GM12878 (cell line): ENCODE measurements around the gene ARHGAP9. TPM values are rescaled to one million over a fixed set of nuclear protein-coding genes. Genes with fewer than 3 reads are reported as not detected.

Experiments used
- microRNA counts: library from miRNA; unstranded; fragments of <30 nt; microRNA quantifications from one replicate; lab custom pipeline; 2016
- microRNA-seq: library from miRNA; unstranded; fragments of <30 nt; microRNA quantifications from one replicate; pipeline ENCODE4, GENCODE V29; 2018
- polyA plus RNA-seq, 11 experiments: library from polyadenylated mRNA; depleted of rRNA in 4 of 11; unstranded in 6 of 11; stranded (reverse) in 5 of 11; fragments of >200 nt; fragmentation: Nextera tagmentation in 4 of 11; fragmentation: Illumina TruSeq in 1 of 11; extraction: Ambion mirVana in 4 of 11; extraction: Trizol in 1 of 11; gene quantifications; 1 replicate in 1 of 11; 2 replicates in 10 of 11; pipeline versions ENCODE4 v1.2.1 to v1.2.3, GENCODE V29; 2011 to 2016; ENCODE audit warnings: inconsistent platforms in 2 of 11, missing spikeins in 2 of 11, low read depth in 1 of 11
- small RNA-seq: library from RNA; depleted of rRNA; stranded (forward); fragments of <200 nt; gene quantifications from one replicate; pipeline ENCODE3, GENCODE V24; 2014
- total RNA-seq, 4 experiments: library from RNA; depleted of rRNA in 3 of 4; stranded (reverse); fragments of >200 nt in 3 of 4; fragmentation: Illumina TruSeq in 1 of 4; extraction: Trizol in 1 of 4; gene quantifications; 2 replicates each; pipeline versions ENCODE4 v1.2.1 to v1.2.3, GENCODE V29; 2013 to 2021

Gene ARHGAP9
- total and polyA plus RNA-seq, 10 of the 15 experiments (the other 5 are each of a cell fraction or from before 2014, with no cell fraction given): 19.5 to 102 (median 76.8) TPM

MicroRNA genes within 50 kb of the gene (microRNA counts, 767-probe panel; counts per million panel counts)
- 2,009 counts per million, percentile 75 among the panel's probes with 10 or more counts for microRNA hsa-miR-616-3p (lab: Ali Mortazavi, UCI)

Small RNA genes lying within 50 kb of the gene (microRNA-seq; reads per million reads assigned to microRNA genes)
- gene MIR616 (1.9 reads per million, percentile 3 among the genes with 10 or more reads in this experiment), gene MIR6758 (not detected)

Small RNA genes lying within 50 kb of the gene (small RNA-seq; reads per million reads assigned to genes)
- gene MIR616: 0.16 reads per million

Other genes with a start within 250 kb of the ARHGAP9 start
Only the 7 nearest of the 15 such genes appear.
- 11.7 TPM in 2 replicates for gene R3HDM2, start 48.8 kb downstream of the ARHGAP9 start, total RNA-seq (2014; rRNA removed)
- 10.8 and 12.0 TPM in 2 replicates for gene R3HDM2, start 48.8 kb downstream of the ARHGAP9 start, total RNA-seq (2014; rRNA removed; fragmentation: Illumina TruSeq; extraction: Trizol)
- 24.9 and 26.1 TPM in 2 replicates for gene R3HDM2, start 48.8 kb downstream of the ARHGAP9 start, total RNA-seq (2021)
- gene R3HDM2, start 48.8 kb downstream of the ARHGAP9 start, polyA plus RNA-seq (2011; rRNA removed): 12.4 and 13.9 TPM in 2 replicates
- 17.2 and 23.0 TPM in 2 replicates for gene R3HDM2, start 48.8 kb downstream of the ARHGAP9 start, polyA plus RNA-seq (2014; fragmentation: Illumina TruSeq; extraction: Trizol)
- gene R3HDM2, start 48.8 kb downstream of the ARHGAP9 start, polyA plus RNA-seq (2014; fragmentation: Nextera tagmentation; extraction: Ambion mirVana): 1 to 10 TPM; 4.6 to 6.2 TPM
- 13.9 and 15.3 TPM in 2 replicates for gene R3HDM2, start 48.8 kb downstream of the ARHGAP9 start, polyA plus RNA-seq (2014; rRNA removed)
- gene R3HDM2, start 48.8 kb downstream of the ARHGAP9 start, polyA plus RNA-seq (2016; fragmentation: Nextera tagmentation; extraction: Ambion mirVana): 1 to 10 TPM; 7.8 to 8.9 TPM
- gene INHBC, start 45.1 kb downstream of the ARHGAP9 start, total RNA-seq (2014; rRNA removed): not detected in 2 replicates
- not detected in 2 replicates for gene INHBC, start 45.1 kb downstream of the ARHGAP9 start, total RNA-seq (2014; rRNA removed; fragmentation: Illumina TruSeq; extraction: Trizol)
- gene INHBC, start 45.1 kb downstream of the ARHGAP9 start, total RNA-seq (2021): 0.13 and 0.16 TPM in 2 replicates
- 0.10 TPM in 2 replicates for gene INHBC, start 45.1 kb downstream of the ARHGAP9 start, polyA plus RNA-seq (2011; rRNA removed)
- 0.14 and 0.22 TPM in 2 replicates for gene INHBC, start 45.1 kb downstream of the ARHGAP9 start, polyA plus RNA-seq (2014; fragmentation: Illumina TruSeq; extraction: Trizol)
- gene INHBC, start 45.1 kb downstream of the ARHGAP9 start, polyA plus RNA-seq (2014; fragmentation: Nextera tagmentation; extraction: Ambion mirVana): under 1 TPM in 1 of 2 experiments, not detected in 1; 0.04 TPM
- 0.14 and 0.22 TPM in 2 replicates for gene INHBC, start 45.1 kb downstream of the ARHGAP9 start, polyA plus RNA-seq (2014; rRNA removed)
- not detected for gene INHBC, start 45.1 kb downstream of the ARHGAP9 start, polyA plus RNA-seq (2016; fragmentation: Nextera tagmentation; extraction: Ambion mirVana)
- gene INHBE, start 24.6 kb downstream of the ARHGAP9 start, total RNA-seq (2014; rRNA removed): 0.51 and 1.5 TPM in 2 replicates
- gene INHBE, start 24.6 kb downstream of the ARHGAP9 start, total RNA-seq (2014; rRNA removed; fragmentation: Illumina TruSeq; extraction: Trizol): 0.36 and 0.78 TPM in 2 replicates
- 0.64 and 0.77 TPM in 2 replicates for gene INHBE, start 24.6 kb downstream of the ARHGAP9 start, total RNA-seq (2021)
- 2.2 and 2.5 TPM in 2 replicates for gene INHBE, start 24.6 kb downstream of the ARHGAP9 start, polyA plus RNA-seq (2011; rRNA removed)
- 0.38 and 0.70 TPM in 2 replicates for gene INHBE, start 24.6 kb downstream of the ARHGAP9 start, polyA plus RNA-seq (2014; fragmentation: Illumina TruSeq; extraction: Trizol)
- gene INHBE, start 24.6 kb downstream of the ARHGAP9 start, polyA plus RNA-seq (2014; fragmentation: Nextera tagmentation; extraction: Ambion mirVana): under 1 TPM; 0.13 to 0.18 TPM
- gene INHBE, start 24.6 kb downstream of the ARHGAP9 start, polyA plus RNA-seq (2014; rRNA removed): 0.58 and 1.9 TPM in 2 replicates
- under 1 TPM; 0.09 to 0.14 TPM for gene INHBE, start 24.6 kb downstream of the ARHGAP9 start, polyA plus RNA-seq (2016; fragmentation: Nextera tagmentation; extraction: Ambion mirVana)
- 0.71 and 1.0 TPM in 2 replicates for gene GLI1, start 20.1 kb downstream of the ARHGAP9 start, total RNA-seq (2014; rRNA removed)
- gene GLI1, start 20.1 kb downstream of the ARHGAP9 start, total RNA-seq (2014; rRNA removed; fragmentation: Illumina TruSeq; extraction: Trizol): 0.31 and 0.32 TPM in 2 replicates
- gene GLI1, start 20.1 kb downstream of the ARHGAP9 start, total RNA-seq (2021): 1.1 and 1.2 TPM in 2 replicates
- gene GLI1, start 20.1 kb downstream of the ARHGAP9 start, polyA plus RNA-seq (2011; rRNA removed): 0.97 and 1.2 TPM in 2 replicates
- 0.32 and 0.79 TPM in 2 replicates for gene GLI1, start 20.1 kb downstream of the ARHGAP9 start, polyA plus RNA-seq (2014; fragmentation: Illumina TruSeq; extraction: Trizol)
- under 1 TPM; 0.32 to 0.46 TPM for gene GLI1, start 20.1 kb downstream of the ARHGAP9 start, polyA plus RNA-seq (2014; fragmentation: Nextera tagmentation; extraction: Ambion mirVana)
- 0.53 and 1.4 TPM in 2 replicates for gene GLI1, start 20.1 kb downstream of the ARHGAP9 start, polyA plus RNA-seq (2014; rRNA removed)
- under 1 TPM; 0.27 to 0.82 TPM for gene GLI1, start 20.1 kb downstream of the ARHGAP9 start, polyA plus RNA-seq (2016; fragmentation: Nextera tagmentation; extraction: Ambion mirVana)
- 138 and 155 TPM in 2 replicates for gene MARS1, start 8.2 kb upstream of the ARHGAP9 start, total RNA-seq (2014; rRNA removed)
- gene MARS1, start 8.2 kb upstream of the ARHGAP9 start, total RNA-seq (2014; rRNA removed; fragmentation: Illumina TruSeq; extraction: Trizol): 132 and 151 TPM in 2 replicates
- 208 and 212 TPM in 2 replicates for gene MARS1, start 8.2 kb upstream of the ARHGAP9 start, total RNA-seq (2021)
- gene MARS1, start 8.2 kb upstream of the ARHGAP9 start, polyA plus RNA-seq (2011; rRNA removed): 61.9 and 108 TPM in 2 replicates
- 161 and 221 TPM in 2 replicates for gene MARS1, start 8.2 kb upstream of the ARHGAP9 start, polyA plus RNA-seq (2014; fragmentation: Illumina TruSeq; extraction: Trizol)
- gene MARS1, start 8.2 kb upstream of the ARHGAP9 start, polyA plus RNA-seq (2014; fragmentation: Nextera tagmentation; extraction: Ambion mirVana): 100 to 1,000 TPM in 1 of 2 experiments, 10 to 100 TPM in 1; 72.3 to 129 TPM
- gene MARS1, start 8.2 kb upstream of the ARHGAP9 start, polyA plus RNA-seq (2014; rRNA removed): 137 and 156 TPM in 2 replicates
- gene MARS1, start 8.2 kb upstream of the ARHGAP9 start, polyA plus RNA-seq (2016; fragmentation: Nextera tagmentation; extraction: Ambion mirVana): 100 to 1,000 TPM; 255 to 270 TPM
- 9.7 and 9.8 TPM in 2 replicates for gene DDIT3, start 40.6 kb upstream of the ARHGAP9 start, total RNA-seq (2014; rRNA removed)
- gene DDIT3, start 40.6 kb upstream of the ARHGAP9 start, total RNA-seq (2014; rRNA removed; fragmentation: Illumina TruSeq; extraction: Trizol): 10.4 and 12.2 TPM in 2 replicates
- 8.2 and 9.2 TPM in 2 replicates for gene DDIT3, start 40.6 kb upstream of the ARHGAP9 start, total RNA-seq (2021)
- 23.6 and 25.0 TPM in 2 replicates for gene DDIT3, start 40.6 kb upstream of the ARHGAP9 start, polyA plus RNA-seq (2011; rRNA removed)
- gene DDIT3, start 40.6 kb upstream of the ARHGAP9 start, polyA plus RNA-seq (2014; fragmentation: Illumina TruSeq; extraction: Trizol): 10.9 and 13.4 TPM in 2 replicates
- gene DDIT3, start 40.6 kb upstream of the ARHGAP9 start, polyA plus RNA-seq (2014; fragmentation: Nextera tagmentation; extraction: Ambion mirVana): 10 to 100 TPM; 26.8 to 28.9 TPM
- 9.9 and 10.1 TPM in 2 replicates for gene DDIT3, start 40.6 kb upstream of the ARHGAP9 start, polyA plus RNA-seq (2014; rRNA removed)
- gene DDIT3, start 40.6 kb upstream of the ARHGAP9 start, polyA plus RNA-seq (2016; fragmentation: Nextera tagmentation; extraction: Ambion mirVana): 10 to 100 TPM; 20.0 to 21.7 TPM
- 3.1 and 4.6 TPM in 2 replicates for gene MBD6, start 43.0 kb upstream of the ARHGAP9 start, total RNA-seq (2014; rRNA removed)
- 3.5 and 3.7 TPM in 2 replicates for gene MBD6, start 43.0 kb upstream of the ARHGAP9 start, total RNA-seq (2014; rRNA removed; fragmentation: Illumina TruSeq; extraction: Trizol)
- gene MBD6, start 43.0 kb upstream of the ARHGAP9 start, total RNA-seq (2021): 41.5 and 52.7 TPM in 2 replicates
- 2.0 and 3.8 TPM in 2 replicates for gene MBD6, start 43.0 kb upstream of the ARHGAP9 start, polyA plus RNA-seq (2011; rRNA removed)
- 5.9 and 12.7 TPM in 2 replicates for gene MBD6, start 43.0 kb upstream of the ARHGAP9 start, polyA plus RNA-seq (2014; fragmentation: Illumina TruSeq; extraction: Trizol)
- 1 to 10 TPM; 1.5 to 5.5 TPM for gene MBD6, start 43.0 kb upstream of the ARHGAP9 start, polyA plus RNA-seq (2014; fragmentation: Nextera tagmentation; extraction: Ambion mirVana)
- 20.2 and 24.3 TPM in 2 replicates for gene MBD6, start 43.0 kb upstream of the ARHGAP9 start, polyA plus RNA-seq (2014; rRNA removed)
- 1 to 10 TPM; 8.1 to 8.6 TPM for gene MBD6, start 43.0 kb upstream of the ARHGAP9 start, polyA plus RNA-seq (2016; fragmentation: Nextera tagmentation; extraction: Ambion mirVana)